ENCODE measurements around the gene HOXD8.

The HOXD8 gene

DNA sequence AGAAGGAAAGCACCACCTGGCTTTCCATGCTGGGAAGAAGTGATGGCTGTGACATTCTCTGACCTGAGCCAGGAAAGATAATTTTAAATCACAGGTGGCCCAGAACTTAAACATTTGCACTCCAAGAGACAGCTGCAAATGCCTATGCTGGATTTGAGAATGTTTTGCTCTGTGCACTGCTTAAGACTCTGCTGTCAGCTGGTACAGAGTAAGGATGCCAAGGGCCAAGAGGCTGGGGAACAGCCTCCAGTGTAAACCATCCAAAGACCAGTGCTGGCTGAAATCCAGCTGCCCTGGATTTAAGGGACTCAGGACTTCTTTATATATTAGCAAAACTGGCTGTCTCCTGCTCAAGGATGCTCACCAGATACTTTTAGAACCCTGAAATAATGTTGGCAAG lies 3.9 kb downstream of the HOXD8 start:
- no peak for DNase-seq (ENCODE audit: extremely low spot score)
- ChIA-PET POLR2A (interaction anchor here (5.4 kb wide), 1 partner anchor 28 kb away, joined by 35 read pairs; the partner anchor contains the start of gene HOXD11), CTCF (interaction anchor here (0.9 kb wide), 3 partner anchors 30 to 421 kb away, joined by 3 to 5 read pairs (median 3); no protein-coding TSS in a partner anchor)
- TF ChIP-seq ELF4 (IDR thresholded peaks at IDR 0.05): no peak
- no peak for TF ChIP-seq SUZ12 (IDR thresholded peaks at IDR 0.05)
- no peak for TF ChIP-seq FOXM1 (IDR thresholded peaks at IDR 0.05; ENCODE audit: borderline replicate concordance)
- no peak for TF ChIP-seq NFRKB (IDR thresholded peaks at IDR 0.05)
- TF ChIP-seq LEF1 (IDR thresholded peaks at IDR 0.05; ENCODE audit: borderline replicate concordance): no peak
- TF ChIP-seq BHLHE40 (IDR thresholded peaks at IDR 0.05; ENCODE audit: borderline replicate concordance): no peak
- no peak for TF ChIP-seq TARDBP (IDR thresholded peaks at IDR 0.05)
- TF ChIP-seq ARNT (IDR thresholded peaks at IDR 0.05): no peak
- TF ChIP-seq, protein P1, sequence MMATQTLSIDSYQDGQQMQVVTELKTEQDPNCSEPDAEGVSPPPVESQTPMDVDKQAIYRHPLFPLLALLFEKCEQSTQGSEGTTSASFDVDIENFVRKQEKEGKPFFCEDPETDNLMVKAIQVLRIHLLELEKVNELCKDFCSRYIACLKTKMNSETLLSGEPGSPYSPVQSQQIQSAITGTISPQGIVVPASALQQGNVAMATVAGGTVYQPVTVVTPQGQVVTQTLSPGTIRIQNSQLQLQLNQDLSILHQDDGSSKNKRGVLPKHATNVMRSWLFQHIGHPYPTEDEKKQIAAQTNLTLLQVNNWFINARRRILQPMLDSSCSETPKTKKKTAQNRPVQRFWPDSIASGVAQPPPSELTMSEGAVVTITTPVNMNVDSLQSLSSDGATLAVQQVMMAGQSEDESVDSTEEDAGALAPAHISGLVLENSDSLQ (IDR thresholded peaks at IDR 0.05): no peak
- no peak for TF ChIP-seq FOXK2 (IDR thresholded peaks at IDR 0.05)
- no peak for TF ChIP-seq ZNF384 (IDR thresholded peaks at IDR 0.05)

DNA sequence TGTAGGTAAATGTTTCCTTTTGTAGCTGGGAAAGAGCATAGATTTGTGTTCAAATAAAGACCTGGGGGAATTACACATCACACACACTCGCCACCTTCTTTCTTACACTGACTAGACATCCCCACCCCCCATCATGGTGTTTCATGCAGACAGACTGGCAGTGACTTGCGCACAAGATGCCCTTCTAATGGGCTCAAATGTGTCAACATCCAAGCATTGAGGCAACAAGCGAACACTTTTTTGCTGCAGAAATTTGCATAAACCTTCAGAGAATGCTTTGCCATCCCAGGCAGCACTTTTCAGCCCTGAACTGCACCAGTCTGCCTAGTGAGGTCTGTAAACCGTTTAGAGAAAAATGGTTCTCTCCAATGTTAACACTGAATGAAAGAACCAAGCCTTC lies 4.5 kb downstream of the HOXD8 start:
- CTCF ChIA-PET: interaction anchor here (0.9 kb wide), 1 partner anchor 420 kb away, joined by 3 read pairs; no protein-coding TSS in a partner anchor
- POLR2A ChIA-PET: interaction anchor here (5.4 kb wide), 1 partner anchor 28 kb away, joined by 35 read pairs; the partner anchor contains the start of gene HOXD11
- no peak for DNase-seq (ENCODE audit: extremely low spot score)
- TF ChIP-seq HDGF (IDR thresholded peaks at IDR 0.05; ENCODE audit: borderline replicate concordance) (no peak), ZNF384 (IDR thresholded peaks at IDR 0.05) (no peak), SP1 (IDR thresholded peaks at IDR 0.05) (no peak), FOXM1 (IDR thresholded peaks at IDR 0.05; ENCODE audit: borderline replicate concordance) (no peak), TARDBP (IDR thresholded peaks at IDR 0.05) (no peak), FOXA1 (IDR thresholded peaks at IDR 0.05) (no peak), L3MBTL2 (conservative IDR thresholded peaks at IDR 0.05) (no peak), BHLHE40 (IDR thresholded peaks at IDR 0.05; ENCODE audit: borderline replicate concordance) (no peak), CTBP1 (IDR thresholded peaks at IDR 0.05; ENCODE audit: borderline replicate concordance) (no peak), SUZ12 (IDR thresholded peaks at IDR 0.05) (no peak), LEF1 (IDR thresholded peaks at IDR 0.05; ENCODE audit: borderline replicate concordance) (no peak), FOXK2 (IDR thresholded peaks at IDR 0.05) (no peak), ELF4 (IDR thresholded peaks at IDR 0.05) (no peak), ARNT (IDR thresholded peaks at IDR 0.05) (no peak), NFRKB (IDR thresholded peaks at IDR 0.05) (no peak)
- TF ChIP-seq, protein P1 (IDR thresholded peaks at IDR 0.05): no peak

DNA sequence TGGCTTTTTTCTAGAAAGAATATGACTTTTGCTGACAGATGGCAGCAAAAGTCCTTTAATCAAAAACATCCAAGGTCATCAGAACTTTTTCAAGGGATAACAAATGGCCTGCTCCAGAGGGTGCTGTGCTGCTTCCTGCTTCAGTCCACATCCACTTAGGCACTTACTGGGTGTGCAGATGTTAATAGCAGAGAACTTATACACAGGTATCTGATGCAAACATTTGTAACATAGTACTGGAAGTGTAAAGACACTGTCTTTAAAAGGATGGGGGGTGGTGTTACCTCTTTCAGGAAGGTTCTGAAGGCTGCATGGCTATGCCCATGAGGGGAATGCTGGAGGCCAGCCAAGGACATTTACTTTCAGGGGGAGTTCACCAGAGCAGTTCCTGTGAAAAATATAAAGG lies 5.5 kb downstream of the HOXD8 start:
- TF ChIP-seq TARDBP (IDR thresholded peaks at IDR 0.05): no peak
- no peak for TF ChIP-seq CTBP1 (IDR thresholded peaks at IDR 0.05; ENCODE audit: borderline replicate concordance)
- TF ChIP-seq HDGF (IDR thresholded peaks at IDR 0.05; ENCODE audit: borderline replicate concordance): no peak
- no peak for TF ChIP-seq SP1 (IDR thresholded peaks at IDR 0.05)
- TF ChIP-seq FOXK2 (IDR thresholded peaks at IDR 0.05): no peak
- TF ChIP-seq ZNF384 (IDR thresholded peaks at IDR 0.05): no peak
- no peak for TF ChIP-seq L3MBTL2 (conservative IDR thresholded peaks at IDR 0.05)
- TF ChIP-seq FOXA1 (IDR thresholded peaks at IDR 0.05): no peak
- no peak for TF ChIP-seq SUZ12 (IDR thresholded peaks at IDR 0.05)
- TF ChIP-seq NFRKB (IDR thresholded peaks at IDR 0.05): no peak
- no peak for TF ChIP-seq BHLHE40 (IDR thresholded peaks at IDR 0.05; ENCODE audit: borderline replicate concordance)
- no peak for TF ChIP-seq ELF4 (IDR thresholded peaks at IDR 0.05)
- no peak for TF ChIP-seq ARNT (IDR thresholded peaks at IDR 0.05)
- TF ChIP-seq FOXM1 (IDR thresholded peaks at IDR 0.05; ENCODE audit: borderline replicate concordance): no peak
- TF ChIP-seq LEF1 (IDR thresholded peaks at IDR 0.05; ENCODE audit: borderline replicate concordance): no peak
- TF ChIP-seq, protein P1 (IDR thresholded peaks at IDR 0.05): no peak
- ChIA-PET POLR2A (no interaction called here), CTCF (no interaction called here)
- no peak for DNase-seq (ENCODE audit: extremely low spot score)

DNA sequence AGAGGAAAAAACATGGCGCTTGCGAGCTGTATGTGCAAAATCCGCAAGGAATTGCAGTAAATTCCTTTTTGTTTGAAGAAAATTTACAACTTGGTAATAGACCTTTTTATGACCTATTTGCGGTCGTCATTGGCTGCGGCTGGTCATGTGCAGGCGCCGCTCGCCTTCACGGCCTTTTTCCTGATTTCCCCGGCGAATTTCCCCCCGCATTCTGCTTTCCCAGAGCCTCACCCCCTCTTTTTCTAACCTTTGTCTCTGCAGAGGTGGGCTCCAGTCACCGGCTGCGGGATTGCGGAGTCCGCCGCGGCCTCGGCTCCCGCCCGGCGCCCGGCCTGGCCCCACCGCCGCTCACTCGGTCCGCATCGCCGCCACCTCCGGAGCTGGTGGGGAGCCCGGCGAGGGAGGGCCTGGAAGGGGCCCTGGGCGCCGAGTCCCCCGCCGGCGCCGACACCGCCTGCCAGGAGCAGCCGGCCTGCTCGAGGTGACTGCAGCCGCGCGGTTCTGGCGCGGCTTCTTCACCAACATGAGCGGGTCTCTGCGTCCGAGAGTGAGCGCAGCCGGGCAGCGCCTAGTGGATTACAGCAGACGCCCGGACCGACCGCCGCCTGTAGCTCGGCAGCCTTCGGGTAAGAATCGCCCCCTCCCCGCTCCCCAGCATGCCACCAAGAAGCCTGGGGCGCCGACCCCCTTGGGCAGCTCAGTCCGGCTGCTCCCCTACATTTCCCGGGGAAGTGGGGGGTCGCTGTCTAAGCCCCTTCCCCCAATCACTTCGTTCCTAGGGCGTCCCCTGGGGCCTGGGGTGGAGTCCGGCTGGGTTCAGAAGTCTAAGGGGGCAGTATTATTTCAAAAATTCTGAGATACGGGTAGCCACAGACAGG lies 7.1 kb downstream of the HOXD8 start:
- CTCF ChIA-PET: interaction anchor here (0.7 to 2.3 kb wide), 4 partner anchors 10 to 545 kb away, joined by 3 to 9 read pairs (median 4); no protein-coding TSS in a partner anchor
- TF ChIP-seq, protein P1 (IDR thresholded peaks at IDR 0.05): peak; percentile 64
- TF ChIP-seq HDGF (IDR thresholded peaks at IDR 0.05; ENCODE audit: borderline replicate concordance): no peak
- no peak for DNase-seq (ENCODE audit: extremely low spot score)
- POLR2A ChIA-PET: interaction anchor here (0.5 to 2.9 kb wide), 9 partner anchors 9 to 518 kb away, joined by 3 to 12 read pairs (median 4); partner anchors contain the start of gene LNPK

DNA sequence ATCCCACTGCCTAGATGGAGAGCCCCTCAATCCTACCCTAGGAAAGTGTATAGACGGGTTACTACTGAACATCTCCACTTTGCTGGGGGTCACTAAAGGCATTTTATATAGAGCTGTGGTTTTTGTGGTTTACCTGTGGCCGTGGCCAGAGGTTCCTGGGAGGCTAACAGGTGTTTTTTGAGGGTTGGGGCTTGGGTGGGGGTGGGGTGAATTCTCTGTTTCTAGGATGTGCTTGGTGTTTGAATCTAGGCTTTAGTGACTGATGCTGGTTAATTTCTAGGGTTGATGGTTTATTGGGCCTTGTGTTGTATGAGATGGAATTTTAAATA lies 7.7 kb downstream of the HOXD8 start:
- TF ChIP-seq HDGF (IDR thresholded peaks at IDR 0.05; ENCODE audit: borderline replicate concordance) (no peak), ZNF384 (IDR thresholded peaks at IDR 0.05) (no peak), L3MBTL2 (conservative IDR thresholded peaks at IDR 0.05) (no peak), ELF4 (IDR thresholded peaks at IDR 0.05) (no peak), NFRKB (IDR thresholded peaks at IDR 0.05) (no peak), BHLHE40 (IDR thresholded peaks at IDR 0.05; ENCODE audit: borderline replicate concordance) (no peak), LEF1 (IDR thresholded peaks at IDR 0.05; ENCODE audit: borderline replicate concordance) (no peak), ARNT (IDR thresholded peaks at IDR 0.05) (no peak), TARDBP (IDR thresholded peaks at IDR 0.05) (no peak), SUZ12 (IDR thresholded peaks at IDR 0.05) (no peak), SP1 (IDR thresholded peaks at IDR 0.05) (no peak)
- TF ChIP-seq, protein P1 (IDR thresholded peaks at IDR 0.05): no peak
- ChIA-PET CTCF (interaction anchor here (1.5 to 2.3 kb wide), 2 partner anchors 318 to 417 kb away, joined by 3 to 9 read pairs; no protein-coding TSS in a partner anchor), POLR2A (interaction anchor here (0.5 to 2.9 kb wide), 6 partner anchors 9 to 514 kb away, joined by 3 to 12 read pairs (median 6); no protein-coding TSS in a partner anchor)
- DNase-seq (ENCODE audit: extremely low spot score): no peak
